Activated CD4-positive, alpha-beta T cell treated with anti-CD3 and anti-CD28 coated beads for 24 hours (primary cell): ENCODE data around the gene NPC1.
A peak's percentile ranks its signal among the peaks of the same experiment; 100 is the strongest.
"Not testable (repeated sequence)": the region's sequence is repeated elsewhere in the genome, so short reads cannot be mapped to it uniquely, and the experiment has no call there.

Experiments used
- DNase-seq, 2 donors: peaks; one replicate each; pipeline ENCODE4 v3.0.0-alpha.2; 2020; ENCODE audit warnings: low read depth in 2 of 2

The NPC1 gene

GRCh38 chr18:23586249-23587196, at the start of gene NPC1:
Gene NPC1 (minus strand): TSS chr18:23586506. CDS start chr18:23586343, 163 bp downstream.
- peak; percentile 85 to 87 for DNase-seq

- no peak for DNase-seq
These were observed 49.7 kb upstream of the NPC1 start for GRCh38 chr18:23636071-23636399.

- no peak for DNase-seq
These were observed 49.2 kb upstream of the NPC1 start for GRCh38 chr18:23635283-23636070.

GRCh38 chr18:23634692-23635091, 48.4 kb upstream of the NPC1 start:
- no peak for DNase-seq

GRCh38 chr18:23632615-23633014, 46.3 kb upstream of the NPC1 start:
- no peak for DNase-seq

- no peak for DNase-seq
These were observed 45.4 kb upstream of the NPC1 start for GRCh38 chr18:23631746-23632145.

GRCh38 chr18:23631312-23631711, 45.0 kb upstream of the NPC1 start:
- no peak for DNase-seq

GRCh38 chr18:23629444-23629946, 43.2 kb upstream of the NPC1 start:
- no peak for DNase-seq

GRCh38 chr18:23627970-23628369, 41.7 kb upstream of the NPC1 start:
- no peak for DNase-seq

- no peak for DNase-seq
These were observed 41.0 kb upstream of the NPC1 start for GRCh38 chr18:23627321-23627720.

- no peak for DNase-seq
These were observed 40.4 kb upstream of the NPC1 start for GRCh38 chr18:23626451-23627279.

GRCh38 chr18:23623040-23623439, 36.7 kb upstream of the NPC1 start:
- no peak for DNase-seq

GRCh38 chr18:23619388-23619881, 33.1 kb upstream of the NPC1 start:
- DNase-seq, result peak in 1 of 2 donors; percentile 10

- no peak for DNase-seq
These were observed 32.6 kb upstream of the NPC1 start for GRCh38 chr18:23618862-23619387.

- DNase-seq, result no peak
These were observed 31.2 kb upstream of the NPC1 start for GRCh38 chr18:23617412-23618014.

- no peak for DNase-seq
These were observed 30.0 kb upstream of the NPC1 start for GRCh38 chr18:23616258-23616657.

GRCh38 chr18:23614891-23615290, 28.6 kb upstream of the NPC1 start:
- DNase-seq, result no peak

GRCh38 chr18:23614413-23614812, 28.1 kb upstream of the NPC1 start:
- DNase-seq, result no peak

GRCh38 chr18:23613091-23613475, 26.8 kb upstream of the NPC1 start:
- not testable (repeated sequence) for DNase-seq

GRCh38 chr18:23612434-23613090, 26.3 kb upstream of the NPC1 start:
- DNase-seq, result no peak
